MV-4-11 (cell line): ENCODE results near the gene HMGA1.
A peak's percentile ranks its signal among the peaks of the same experiment; 100 is the strongest.
"Not testable (repeated sequence)": the region's sequence is repeated elsewhere in the genome, so short reads cannot be mapped to it uniquely, and the experiment has no call there.

ENCODE experiments used
- DNase-seq: peaks from one replicate; lab custom pipeline; 2025; lab: John Stamatoyannopoulos, UW

Gene HMGA1

DNA sequence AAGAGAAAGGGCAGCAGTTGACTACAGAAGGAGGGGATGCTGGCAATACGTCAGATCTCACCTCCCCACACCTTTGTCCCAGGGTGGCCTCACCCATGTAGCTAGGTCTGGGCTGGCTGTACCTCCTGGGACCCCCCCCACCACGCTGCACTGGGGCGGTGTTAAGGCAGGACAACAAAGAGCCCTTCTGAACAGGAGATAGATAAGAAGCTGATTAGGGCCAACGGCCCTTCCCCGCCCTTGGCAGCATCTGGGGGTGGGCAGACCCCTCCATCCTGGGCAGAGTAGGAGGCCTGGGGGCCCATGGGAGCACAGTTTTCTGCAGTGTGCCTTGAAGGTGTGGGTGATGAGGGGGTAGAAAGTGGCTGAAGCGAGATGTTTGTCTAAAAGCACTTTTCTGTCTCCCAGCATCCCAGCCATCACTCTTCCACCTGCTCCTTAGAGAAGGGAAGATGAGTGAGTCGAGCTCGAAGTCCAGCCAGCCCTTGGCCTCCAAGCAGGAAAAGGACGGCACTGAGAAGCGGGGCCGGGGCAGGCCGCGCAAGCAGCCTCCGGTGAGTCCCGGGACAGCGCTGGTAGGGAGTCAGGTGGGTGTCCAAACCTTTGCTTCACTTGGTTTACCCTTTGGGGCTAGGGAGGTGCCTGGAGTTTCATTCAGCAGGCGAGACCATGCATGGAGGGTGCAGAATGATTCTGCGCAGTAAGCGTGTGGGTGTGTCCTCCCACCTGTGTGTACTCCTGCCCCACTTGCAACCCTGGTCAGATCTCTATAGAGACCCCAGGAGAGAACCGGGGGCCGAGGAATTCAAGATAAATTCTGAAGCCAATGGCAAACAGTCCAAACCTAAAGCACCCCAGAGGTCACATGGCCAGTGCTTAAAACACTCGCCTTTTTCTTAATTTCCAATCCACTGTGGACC is 3.9 kb downstream of the HMGA1 start:
- no peak for DNase-seq

DNA sequence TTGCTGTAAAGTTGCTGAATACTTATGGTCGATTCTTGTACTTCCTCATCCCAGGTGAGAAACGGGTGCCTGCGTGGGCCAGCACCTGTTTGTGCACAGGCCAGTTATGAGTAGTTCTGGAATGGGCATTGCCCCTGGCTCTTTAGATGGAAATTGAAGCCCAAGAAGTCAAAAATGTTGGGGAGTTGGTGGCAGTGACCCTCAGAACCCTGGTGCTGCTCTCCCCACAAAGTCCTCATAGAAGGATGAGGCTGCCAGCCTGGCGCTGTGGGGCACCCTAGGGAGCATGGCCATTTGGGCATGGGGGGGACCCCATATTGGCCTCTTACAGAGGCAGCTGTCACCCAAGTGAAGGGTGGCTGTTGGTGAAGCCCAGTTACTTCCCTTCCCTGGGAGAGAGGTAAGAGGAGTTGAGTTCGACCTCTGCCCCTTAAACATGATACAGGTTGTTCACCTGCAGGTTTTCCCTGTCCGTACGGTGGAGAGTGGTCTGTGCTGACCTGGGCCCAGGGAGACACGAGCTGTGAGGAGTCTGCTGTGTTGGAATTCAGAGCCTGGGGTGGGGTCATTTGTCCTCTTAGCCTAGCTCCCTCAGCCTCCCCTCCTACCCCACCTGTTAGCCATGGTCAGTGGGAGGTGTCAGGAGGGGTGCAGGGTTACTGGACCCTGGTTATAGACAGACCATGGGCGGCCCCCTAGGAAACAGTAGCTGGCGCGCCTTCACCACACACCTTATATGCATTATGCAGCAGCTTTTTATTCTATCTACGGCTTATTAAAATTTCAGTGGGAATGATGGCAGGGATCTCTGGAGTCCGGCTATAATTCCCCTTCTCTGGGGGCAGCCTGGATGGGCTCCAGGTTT is 4.9 kb downstream of the HMGA1 start:
- no peak for DNase-seq

DNA sequence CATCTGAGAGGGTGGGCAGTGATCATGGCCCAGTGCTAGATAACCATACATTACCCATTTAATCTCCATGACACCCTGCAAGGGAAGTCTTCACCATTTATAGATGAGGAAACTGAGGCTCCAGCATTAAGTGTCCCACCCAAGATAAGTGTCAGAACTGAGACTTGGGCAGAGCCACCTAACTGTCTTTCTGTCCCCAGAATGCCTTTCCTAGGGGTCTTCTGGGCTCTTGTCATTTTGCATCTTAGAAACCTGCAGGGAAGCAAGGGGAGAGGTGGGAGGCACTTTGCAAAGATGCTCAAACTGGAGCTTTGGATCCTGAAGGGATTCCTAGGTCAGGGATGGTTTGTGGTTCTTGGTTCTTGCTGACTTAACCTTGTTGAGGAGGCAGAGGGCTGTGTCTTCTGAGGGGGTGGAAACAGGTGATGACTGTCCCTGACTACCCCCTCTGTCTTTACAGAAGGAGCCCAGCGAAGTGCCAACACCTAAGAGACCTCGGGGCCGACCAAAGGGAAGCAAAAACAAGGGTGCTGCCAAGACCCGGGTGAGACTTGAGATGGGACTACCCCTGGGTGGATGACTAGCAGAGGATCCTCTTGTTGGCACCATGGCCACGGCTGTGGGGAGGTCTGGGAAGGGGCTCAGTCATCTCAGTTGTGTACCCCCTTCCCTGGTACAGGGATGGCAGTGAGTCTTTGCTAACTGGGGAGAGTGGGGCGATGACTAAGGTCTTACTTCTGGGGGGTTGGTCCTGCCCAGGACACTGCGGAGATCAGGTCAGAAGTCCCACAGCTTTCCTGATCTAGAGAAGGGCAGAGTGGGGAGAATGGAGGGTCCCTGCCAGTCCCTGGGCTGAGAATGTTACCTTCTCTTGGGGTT is 5.8 kb downstream of the HMGA1 start:
- no peak for DNase-seq

DNA sequence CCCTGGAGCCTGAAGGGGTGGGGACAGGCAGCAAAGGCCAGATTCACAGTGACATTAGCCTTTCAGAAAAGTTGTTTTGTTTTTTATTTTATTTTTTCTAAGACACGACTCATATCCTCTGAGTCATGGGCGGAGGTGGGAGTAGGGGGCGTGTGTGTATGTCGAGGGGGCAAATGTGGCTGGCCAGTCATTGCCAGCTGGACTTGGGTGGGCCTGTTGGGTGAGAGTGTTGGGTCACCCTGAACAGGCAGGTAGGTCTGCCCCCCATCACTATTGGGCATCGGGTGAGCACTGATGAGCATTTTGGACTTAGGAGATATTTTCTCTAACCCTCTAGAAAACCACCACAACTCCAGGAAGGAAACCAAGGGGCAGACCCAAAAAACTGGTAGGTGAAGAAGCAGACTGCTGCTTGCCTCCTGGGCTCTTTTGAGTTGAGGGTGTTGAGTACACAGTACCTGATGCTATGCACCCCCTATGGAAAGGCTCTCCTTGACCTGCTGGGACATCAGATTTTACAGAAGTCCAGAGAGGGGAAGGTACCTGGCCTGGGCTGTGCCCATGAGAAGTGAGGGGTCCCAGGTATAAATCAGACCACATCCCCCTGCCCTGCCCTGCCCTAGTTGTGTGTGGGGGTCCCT is 6.6 kb downstream of the HMGA1 start:
- DNase-seq = no peak

DNA sequence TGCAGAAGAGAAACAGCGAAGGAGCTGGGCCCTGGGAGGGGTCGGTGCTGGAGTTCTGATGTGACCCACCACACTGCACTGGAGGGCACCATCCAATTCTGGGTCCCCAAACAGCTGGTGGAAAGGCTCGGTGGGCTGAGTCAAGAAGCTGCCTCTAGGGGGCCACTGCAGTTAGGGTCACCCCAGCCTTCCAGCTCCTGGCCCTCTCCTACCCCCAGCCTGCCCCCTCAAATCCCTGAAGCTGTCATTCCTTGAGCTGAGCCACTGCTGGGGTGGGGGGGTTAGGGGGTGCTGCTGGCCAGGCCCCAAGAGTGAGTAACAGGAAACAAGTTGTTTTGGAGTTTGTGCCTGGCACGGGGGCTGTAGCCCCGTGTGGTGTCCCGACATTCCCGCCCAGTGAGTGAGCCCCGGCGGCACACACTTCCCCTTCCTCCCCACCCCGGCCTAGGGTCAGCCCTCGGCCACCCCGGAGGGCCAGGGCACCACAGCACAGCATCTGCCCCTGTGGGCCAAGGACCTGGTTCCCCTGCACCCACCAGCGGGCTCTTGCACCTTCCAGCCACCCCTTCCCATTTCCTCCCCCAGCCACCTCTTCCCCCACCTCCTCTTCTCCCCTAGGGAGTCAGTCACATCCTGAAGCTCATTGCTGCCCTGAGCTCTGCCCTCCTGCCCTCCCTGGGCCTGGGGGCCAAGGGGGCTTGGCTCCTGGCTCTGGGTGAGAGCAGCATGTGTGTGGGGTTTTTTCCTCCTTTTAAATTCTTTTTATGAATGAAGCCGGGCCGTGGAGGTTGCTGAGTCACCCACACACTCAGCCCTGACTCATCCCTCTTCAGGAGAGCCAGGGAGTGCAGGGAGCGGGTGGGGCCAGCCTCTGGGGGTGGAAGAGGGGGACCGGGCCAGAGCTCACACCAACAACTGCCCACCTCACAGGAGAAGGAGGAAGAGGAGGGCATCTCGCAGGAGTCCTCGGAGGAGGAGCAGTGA is 7.5 kb downstream of the HMGA1 start:
- DNase-seq = peak; percentile 77

DNA sequence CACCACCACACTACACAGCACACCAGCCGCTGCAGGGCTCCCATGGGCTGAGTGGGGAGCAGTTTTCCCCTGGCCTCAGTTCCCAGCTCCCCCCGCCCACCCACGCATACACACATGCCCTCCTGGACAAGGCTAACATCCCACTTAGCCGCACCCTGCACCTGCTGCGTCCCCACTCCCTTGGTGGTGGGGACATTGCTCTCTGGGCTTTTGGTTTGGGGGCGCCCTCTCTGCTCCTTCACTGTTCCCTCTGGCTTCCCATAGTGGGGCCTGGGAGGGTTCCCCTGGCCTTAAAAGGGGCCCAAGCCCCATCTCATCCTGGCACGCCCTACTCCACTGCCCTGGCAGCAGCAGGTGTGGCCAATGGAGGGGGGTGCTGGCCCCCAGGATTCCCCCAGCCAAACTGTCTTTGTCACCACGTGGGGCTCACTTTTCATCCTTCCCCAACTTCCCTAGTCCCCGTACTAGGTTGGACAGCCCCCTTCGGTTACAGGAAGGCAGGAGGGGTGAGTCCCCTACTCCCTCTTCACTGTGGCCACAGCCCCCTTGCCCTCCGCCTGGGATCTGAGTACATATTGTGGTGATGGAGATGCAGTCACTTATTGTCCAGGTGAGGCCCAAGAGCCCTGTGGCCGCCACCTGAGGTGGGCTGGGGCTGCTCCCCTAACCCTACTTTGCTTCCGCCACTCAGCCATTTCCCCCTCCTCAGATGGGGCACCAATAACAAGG is 8.5 kb downstream of the HMGA1 start:
- DNase-seq = not testable (repeated sequence)

DNA sequence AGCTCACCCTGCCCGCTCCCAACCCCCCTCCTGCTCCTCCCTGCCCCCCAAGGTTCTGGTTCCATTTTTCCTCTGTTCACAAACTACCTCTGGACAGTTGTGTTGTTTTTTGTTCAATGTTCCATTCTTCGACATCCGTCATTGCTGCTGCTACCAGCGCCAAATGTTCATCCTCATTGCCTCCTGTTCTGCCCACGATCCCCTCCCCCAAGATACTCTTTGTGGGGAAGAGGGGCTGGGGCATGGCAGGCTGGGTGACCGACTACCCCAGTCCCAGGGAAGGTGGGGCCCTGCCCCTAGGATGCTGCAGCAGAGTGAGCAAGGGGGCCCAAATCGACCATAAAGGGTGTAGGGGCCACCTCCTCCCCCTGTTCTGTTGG is 9.1 kb downstream of the HMGA1 start:
- DNase-seq = not testable (repeated sequence)

DNA sequence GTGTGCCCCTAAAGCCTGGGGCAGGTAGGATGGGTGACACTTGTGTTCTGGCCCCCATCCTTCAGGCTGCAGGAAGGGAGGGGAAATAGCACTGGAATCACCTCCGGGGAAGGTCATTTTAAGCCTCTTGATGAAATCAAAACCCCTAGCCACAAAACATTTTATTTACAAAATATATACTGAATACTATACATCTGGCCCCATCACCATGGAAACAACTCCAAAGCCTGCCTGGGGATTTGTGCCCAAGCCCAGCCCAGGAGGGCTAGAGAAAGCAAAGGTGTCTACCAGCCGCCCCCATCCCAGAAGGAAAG is 9.5 kb downstream of the HMGA1 start:
- DNase-seq = no peak

DNA sequence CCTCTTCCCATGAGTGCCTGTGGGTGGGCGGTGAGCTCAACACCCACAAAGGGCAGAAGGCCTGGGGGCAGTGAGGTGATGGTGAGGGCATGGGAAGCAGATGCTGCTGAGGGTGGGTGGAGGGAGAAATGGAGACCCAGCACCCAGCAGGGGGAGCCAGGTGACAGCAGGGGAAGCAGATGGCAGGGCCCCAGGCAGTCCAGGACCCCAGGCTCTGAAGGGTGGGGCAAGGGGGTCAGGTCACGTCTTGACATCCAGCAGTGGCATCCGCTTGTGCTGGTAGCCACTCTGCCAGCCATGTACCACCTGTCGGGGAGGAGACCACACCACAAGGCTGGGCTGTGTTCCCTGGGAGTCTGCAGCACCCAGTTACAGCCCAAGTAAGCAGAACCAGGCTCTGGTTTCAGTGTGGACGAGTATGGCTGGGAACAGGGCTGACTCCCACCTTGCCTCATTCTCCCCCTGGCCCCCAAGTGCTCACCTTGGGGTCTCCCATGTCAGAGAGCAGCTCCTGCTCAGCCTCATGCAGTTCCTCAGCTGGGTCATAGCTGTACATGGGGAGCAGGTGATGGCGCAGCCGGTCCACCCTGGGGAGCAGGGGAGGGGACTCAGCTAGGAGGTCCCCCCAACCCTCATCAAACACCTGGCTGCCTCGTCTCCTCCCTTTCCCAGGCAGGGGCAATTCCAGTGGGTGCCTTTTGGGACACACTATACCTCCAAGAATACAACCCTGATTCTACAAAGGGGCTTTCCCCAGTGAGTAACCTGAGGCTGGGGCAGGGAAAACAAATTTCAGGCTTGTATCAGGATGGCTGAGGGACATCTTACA is 10.1 kb downstream of the HMGA1 start:
- peak; percentile 57 for DNase-seq

DNA sequence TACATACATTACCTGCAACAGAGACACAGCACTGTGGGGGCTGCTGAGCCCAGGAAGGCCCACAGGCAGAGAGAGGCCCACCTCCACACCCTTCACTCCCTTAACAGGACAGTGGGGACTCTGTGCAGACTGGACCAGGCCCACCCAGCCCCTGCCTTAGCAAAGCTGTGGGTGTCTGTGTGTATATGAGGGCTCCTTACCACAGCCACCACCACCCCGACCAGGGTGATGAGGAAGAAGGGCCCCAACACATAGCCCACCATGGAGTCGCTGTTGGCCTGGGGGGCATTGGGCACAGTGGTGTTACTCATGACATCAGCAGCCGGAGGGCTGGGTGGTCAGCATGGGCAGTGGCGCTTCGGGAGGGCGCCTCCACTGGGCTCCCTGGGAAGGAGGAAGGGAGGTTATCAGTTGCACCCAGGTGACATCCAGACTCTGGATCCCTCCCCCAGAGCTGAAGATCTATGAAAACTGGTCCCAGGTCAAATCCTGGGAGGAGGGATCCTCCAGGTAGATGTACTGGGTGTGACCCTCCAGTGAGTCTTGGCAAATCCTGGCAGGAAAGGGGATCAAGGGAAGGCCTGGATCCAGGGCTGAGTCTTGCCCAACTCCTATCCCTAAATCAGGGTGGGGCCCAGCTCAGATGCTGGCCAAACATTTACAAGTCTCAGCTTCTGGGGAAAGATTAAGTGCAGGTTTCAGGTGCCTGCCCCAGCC is 11.0 kb downstream of the HMGA1 start:
- no peak for DNase-seq

DNA sequence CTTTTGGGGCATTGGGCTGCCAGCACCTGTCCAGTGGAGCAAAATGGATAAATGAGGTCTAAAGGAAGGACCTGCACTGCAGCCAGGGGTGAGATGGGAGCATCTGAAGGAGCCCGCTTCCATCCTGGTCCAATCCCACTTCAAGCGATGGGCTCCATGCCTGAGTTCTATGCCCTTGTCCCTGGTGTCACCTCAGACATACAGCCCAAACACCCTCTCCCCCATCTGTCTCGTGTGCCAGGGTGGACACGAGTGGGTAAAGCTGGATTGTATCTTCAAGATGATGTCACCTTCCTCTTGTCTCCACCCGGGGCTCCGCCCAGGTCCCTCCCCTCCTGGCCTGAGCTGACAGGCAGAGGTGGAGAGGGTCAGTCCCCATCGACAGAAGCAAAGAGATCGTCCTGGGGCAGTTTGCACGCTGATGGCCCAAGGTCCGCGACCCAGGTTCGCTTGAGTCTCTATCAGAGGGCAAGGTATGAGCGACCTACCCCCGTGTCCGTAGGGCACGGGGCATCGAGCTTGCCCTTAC is 11.6 kb downstream of the HMGA1 start:
- DNase-seq = peak; percentile 47

DNA sequence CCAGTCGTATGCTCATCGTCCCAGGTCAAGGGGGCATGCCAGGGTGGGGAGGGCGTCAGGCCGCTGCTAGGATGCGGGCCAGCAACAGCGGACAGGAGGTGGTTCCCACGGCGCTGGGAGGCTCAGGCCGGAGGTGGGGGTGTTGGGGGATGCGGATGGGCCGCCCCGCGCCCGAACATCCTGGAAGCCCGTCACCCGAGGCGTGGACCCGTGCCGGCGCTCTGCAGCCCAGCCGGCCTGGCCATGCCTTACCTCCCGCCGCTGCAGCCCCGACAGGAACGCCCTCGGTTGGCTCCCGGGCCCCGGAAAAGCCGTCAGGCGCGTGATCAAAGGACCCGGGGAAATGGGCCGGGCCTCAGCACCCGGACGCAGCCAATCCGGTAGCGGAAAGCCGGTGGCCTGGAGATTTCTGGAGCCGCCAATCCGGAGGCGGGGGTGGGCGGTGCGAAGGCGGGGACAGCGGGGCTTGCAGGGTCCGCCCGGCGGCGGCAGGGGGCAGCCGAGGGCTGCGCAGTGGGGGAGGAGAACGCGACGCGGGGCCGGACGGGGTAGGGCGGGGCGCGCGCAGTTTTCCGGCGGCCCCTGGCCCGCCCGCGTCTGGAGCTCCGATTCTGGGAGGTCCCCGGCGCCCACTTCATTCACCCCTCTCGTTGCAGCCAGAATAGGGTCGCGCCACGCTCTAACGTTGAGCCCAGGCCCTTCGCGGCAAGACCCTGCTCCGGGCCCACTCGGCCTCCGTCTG is 12.2 kb downstream of the HMGA1 start, which contains the start of gene SMIM29:
Gene SMIM29 (minus strand): TSS at position 280 of the 742 bp plus-strand sequence. CDS start 1,215 bp downstream, outside the sequence.
- peak; percentile 86 for DNase-seq

DNA sequence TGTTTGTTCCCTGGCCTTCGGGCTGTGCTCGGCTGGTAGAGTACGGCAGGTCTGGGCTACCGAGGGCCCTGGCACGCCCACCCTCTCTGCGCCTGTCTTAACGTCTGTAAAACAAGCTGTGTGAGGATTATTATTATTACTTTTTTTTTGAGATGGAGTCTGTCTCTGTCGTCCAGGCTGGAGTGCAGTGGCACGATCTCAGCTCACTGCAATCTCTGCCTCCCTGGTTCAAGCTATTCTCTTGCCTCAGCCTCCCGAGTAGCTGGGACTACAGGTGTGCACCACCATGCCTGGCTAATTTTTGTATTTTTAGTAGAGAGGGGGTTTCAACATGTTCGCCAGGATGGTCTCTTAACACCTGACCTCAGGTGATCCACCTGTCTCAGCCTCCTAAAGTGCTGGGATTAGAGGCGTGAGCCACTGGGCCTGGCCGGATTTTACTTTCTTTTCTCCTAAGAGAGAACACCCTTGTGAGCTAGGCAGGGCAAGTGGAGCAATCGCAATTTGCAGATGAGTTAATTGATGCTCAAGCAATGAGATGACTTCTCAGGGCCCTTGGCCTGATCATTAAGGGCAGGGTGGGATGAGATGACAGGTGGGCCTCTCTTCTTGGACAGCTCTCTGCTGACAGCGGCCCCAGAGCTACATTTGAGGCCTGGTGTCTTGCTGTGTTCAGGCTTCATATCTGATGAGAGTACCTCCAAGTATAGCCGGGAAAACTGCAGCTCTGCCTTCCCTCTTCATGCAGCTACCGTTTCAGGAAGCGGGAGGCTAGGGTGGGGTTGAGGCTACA is 13.0 kb downstream of the HMGA1 start:
- no peak for DNase-seq

DNA sequence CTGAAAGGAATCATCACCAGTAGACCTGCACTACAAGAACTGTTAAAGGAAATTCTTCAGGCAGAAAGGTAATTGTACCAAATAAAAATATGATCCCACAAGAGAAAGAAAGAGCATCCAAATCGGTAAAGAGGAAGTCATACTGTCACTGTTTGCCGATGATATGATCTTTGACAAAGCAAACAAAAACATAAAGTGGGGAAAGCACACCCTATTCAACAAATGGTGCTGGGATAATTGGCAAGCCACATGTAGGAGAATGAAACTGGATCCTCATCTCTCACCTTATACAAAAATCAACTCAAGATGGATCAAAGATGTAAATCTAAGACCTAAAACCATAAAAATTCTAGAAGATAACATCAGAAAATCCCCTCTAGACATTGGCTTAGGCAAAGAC is 15.7 kb downstream of the HMGA1 start:
- DNase-seq = not testable (repeated sequence)

DNA sequence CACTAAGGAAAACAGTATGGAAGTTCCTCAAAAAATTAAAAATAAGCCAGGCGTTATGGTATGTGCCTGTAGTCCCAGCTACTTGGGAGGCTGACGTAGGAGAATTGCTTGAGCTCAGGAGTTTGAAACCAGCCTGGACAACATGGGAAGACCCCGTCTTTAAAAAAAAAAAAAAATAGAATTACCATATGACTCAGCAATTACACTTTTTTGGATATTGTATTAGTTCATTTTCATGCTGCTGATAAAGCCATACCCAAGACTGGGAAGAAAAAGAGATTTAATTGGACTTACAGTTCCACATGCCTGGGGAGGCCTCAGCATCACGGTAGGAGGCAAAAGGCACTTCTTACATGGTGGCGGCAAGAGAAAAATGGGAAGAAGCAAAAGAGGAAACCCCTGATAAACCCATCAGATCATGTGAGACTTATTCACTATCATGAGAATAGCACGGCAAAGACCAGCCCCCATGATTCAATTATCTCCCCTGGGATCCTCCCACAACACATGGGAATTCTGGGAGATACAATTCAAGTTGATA is 22.9 kb downstream of the HMGA1 start:
- DNase-seq = peak; percentile 7
